GF-D8 (cell line): ENCODE results near the gene SLC35F1.

Experiments
- DNase-seq: peaks from one replicate; lab custom pipeline; 2025; lab: John Stamatoyannopoulos, UW

SLC35F1 gene

DNA sequence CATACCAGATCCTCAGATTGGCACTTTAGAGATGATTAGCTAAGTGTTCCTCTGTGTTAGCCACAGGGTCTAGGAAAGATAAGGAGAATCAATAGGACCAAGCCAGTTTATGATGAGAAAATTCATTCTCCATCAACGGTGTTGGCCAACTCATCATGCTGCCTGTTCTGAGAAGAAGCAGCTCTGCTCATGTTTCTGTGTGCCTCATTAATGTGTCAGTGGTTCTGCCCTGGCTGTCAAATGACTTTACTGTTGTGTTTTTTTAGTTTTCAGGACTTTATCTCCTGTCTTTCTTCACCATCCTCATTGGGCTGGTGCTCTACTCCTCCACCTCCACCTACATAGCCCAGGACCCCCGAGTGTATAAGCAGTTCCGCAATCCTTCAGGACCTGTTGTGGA is 406.7 kb downstream of the SLC35F1 start:
- no peak for DNase-seq

- DNase-seq, result no peak
Measured at GRCh38 chr6:118316796-118317384, 409.8 kb downstream of the SLC35F1 start.

GRCh38 chr6:118317581-118318563 is 410.8 kb downstream of the SLC35F1 start:
- DNase-seq, result no peak

GRCh38 chr6:118318648-118319047 is 411.6 kb downstream of the SLC35F1 start:
- DNase-seq, result no peak

- no peak for DNase-seq
Measured at GRCh38 chr6:118319416-118319815, 412.4 kb downstream of the SLC35F1 start.

DNA sequence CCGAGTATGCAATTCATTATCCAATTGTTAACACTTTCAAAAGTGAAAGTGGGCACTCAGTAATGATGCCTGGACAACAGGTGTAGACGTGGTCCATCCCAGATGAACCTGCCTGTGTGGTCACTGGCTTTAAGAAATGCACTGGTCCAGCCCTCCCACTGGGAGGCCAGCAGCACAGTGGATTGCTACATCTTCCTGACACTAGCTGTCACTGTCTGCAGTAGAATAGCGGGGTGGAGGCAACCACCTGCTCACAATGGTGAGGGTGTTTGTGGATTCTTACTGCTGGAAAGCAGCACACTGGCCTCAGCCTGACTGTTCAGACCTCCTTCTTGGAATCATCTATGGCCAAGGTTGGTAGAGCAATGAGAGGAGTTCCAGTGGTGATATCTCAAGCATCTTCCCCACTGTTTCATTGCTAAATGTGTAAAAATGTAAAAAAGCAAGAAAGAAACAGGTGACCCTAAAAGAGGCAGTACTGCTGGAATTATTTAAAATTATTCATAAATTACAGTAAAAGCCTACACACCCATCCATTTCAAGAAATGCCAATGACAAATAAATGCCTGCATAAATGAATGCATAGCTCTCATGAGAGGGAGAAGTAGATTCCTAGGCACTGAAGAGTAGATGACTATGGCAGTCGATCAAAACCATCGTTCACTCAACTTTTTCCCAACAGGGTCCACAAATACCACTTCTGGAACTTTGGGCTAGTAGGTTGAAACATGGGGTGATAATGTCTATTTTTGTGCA is 413.0 kb downstream of the SLC35F1 start:
- no peak for DNase-seq

- no peak for DNase-seq
Measured at GRCh38 chr6:118320652-118321051, 413.6 kb downstream of the SLC35F1 start.

GRCh38 chr6:118324116-118324515 is 417.1 kb downstream of the SLC35F1 start:
- no peak for DNase-seq

- no peak for DNase-seq
Measured at GRCh38 chr6:118325220-118325860, 418.3 kb downstream of the SLC35F1 start.

DNA sequence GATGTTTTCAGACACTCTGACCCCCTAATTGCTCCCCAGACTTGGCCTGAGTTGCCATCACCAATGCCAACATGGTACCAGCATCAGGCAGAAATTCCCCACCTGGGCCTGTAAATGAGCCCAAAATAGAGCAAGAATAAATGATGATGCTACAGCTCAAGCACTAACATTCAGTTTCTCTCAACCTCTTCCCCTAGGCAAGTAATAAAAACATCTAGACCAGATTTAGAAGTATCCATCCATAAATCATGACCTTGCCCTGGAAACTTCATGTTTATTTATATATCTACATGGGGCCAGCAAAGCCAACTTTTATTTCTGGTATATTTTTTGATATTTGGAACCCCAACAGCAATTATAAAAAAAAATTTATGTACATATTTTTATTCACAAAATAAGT is 419.6 kb downstream of the SLC35F1 start:
- DNase-seq, result no peak

DNA sequence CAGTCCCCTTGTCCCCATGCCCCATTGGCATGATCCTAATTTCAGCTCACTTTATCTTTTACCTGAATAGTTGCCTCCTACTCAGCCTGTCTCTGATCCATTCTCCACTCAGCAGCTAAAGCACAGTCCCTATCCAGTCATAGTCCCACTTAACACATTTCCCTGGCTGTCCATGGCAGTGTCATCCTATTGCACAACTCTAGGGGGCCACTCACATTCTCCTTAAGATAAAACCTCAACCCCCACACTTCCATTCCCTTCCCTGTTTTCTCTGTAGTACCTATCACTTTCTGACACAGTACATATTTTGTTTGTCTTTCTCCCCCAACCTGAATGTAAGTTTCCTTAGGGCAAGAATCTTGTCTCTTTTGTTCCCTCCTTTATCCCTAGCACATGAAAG is 420.2 kb downstream of the SLC35F1 start:
- DNase-seq, result no peak

DNA sequence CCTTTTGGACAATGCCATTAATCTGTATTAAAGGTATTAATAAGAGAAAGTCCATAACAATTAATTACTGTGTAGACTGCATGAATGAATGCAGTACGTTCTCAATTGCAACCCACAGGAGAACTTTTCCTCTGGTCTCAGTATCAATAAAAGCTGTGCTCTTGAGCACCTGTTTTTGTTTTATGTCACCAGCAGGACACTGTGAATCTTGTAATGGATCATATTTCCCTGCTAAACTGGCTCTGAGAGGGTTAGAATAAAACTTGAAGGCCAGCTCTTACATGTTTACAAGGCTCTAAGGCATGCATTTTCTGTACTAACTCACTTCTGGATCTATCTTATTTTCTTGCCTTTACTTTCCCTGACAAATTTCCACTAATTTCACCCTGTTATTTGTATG is 426.7 kb downstream of the SLC35F1 start:
- no peak for DNase-seq

DNA sequence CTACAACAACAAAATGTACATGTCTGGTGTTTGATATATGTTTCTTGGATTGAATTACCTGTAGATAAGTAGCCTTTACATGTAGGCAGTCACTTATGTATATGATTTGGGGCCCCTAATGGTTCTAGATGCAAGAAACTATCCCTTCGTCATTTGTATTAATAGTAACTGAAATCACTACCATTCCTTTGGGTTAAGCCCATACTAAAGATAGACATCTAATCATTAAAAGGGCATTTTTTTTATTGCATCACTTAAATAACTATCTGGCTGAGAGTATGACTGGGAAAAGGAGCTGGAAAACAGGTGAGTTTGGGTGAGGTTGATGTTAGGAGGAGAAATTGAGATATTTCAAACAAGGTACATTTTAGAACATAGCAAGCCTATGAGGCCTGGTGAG is 427.6 kb downstream of the SLC35F1 start:
- DNase-seq, result no peak

DNA sequence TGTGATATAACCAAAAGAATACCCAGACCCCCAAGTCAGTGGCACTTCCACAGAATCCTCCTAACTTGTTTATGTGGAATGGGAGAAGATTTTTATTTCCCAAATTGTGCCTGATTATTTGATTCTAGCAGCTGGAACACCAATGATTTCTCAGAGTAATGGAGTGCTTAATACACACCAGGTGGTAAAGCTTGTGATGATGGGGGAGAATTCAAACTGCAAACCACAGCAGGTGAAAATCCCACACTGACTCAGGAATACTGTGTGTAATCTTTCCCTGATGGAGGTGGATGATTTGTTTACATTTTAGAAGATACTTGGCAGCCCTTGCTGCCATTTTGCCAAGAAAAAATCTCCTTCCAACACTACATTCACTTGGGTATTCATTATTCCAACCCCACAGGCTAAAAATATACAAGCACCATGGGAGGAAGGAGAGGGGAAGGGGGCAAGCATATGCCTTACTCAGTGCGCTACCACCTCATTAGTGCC is 428.3 kb downstream of the SLC35F1 start:
- no peak for DNase-seq

DNA sequence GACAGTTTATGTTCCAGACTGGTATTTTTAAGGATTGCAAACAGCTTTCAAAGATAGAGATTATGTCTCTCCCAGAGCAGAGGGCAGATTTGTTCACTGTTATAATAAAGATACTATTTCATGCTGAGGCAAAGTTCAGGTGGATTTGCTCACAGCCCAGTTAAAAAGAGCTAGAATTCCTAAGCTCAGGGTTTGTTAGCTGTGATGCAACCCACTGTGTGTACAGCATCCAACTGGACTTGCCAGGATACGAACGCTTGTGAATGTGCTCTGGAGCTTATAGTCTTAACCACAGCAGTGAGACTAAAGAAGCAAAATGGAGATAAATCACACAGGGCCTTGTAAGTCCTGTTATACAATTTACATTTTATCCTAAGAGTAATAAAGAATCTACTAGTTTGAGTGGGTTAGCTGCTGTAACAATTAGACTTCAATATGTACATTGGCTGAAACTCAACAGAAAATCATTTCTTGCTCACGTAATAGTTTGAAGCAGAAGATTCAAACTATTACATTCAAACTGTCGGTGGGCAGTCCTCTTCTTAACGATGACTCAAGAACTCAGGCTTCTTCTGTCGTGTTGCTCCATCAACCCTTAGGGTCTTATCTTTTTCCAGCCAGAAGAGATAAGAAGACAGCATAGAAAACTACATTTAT is 437.1 kb downstream of the SLC35F1 start:
- no peak for DNase-seq

GRCh38 chr6:118350881-118351430 is 443.9 kb downstream of the SLC35F1 start:
- DNase-seq, result no peak

- DNase-seq, result no peak
Measured at GRCh38 chr6:118353564-118353963, 446.5 kb downstream of the SLC35F1 start.

DNA sequence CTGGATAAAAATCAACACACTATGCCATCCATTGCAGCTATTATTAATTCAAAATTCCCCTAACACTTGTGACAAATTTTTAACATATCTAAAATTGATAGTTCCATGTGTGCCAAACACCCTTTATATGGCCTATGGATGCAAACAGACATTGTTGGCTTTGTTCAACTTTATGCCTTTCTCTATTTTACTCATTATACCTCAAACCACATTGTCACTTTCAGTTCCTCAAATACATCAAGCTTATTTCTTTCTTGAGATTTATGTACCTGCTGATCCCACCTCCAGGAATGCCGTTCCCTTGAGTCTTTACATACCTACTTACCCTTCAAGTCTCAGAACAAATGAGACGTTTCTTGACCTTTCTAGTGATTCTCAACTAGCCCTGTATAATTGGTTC is 447.6 kb downstream of the SLC35F1 start:
- no peak for DNase-seq

GRCh38 chr6:118356054-118356453 is 449.0 kb downstream of the SLC35F1 start:
- DNase-seq, result no peak

DNA sequence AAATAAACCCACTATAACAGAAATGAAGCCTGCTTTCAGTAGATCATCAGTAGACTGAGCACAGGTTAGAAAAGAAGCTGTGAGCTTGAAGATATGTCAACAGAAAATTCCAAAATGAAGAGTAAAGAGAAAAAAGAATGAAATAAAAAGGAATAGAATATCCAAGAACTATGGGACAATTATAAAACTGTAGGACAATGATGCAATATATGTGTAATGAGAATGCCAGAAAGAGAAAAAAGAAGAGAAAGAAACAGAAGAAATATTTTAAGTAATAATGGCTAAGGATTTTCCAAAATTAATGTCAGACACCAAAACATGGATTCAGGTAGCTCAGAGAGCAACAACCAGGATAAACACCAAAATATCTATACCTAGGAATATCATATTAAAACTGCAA is 449.6 kb downstream of the SLC35F1 start:
- no peak for DNase-seq
